A549 (cell line): ENCODE measurements around the gene MLST8. TPM values are rescaled to one million over a fixed set of nuclear protein-coding genes. Genes with fewer than 3 reads are reported as not detected.
A peak's percentile ranks its signal among the peaks of the same experiment; 100 is the strongest.

Experiments used
- ATAC-seq, 2 experiments: fragments of 200-7000 bp in 1 of 2; fragments of >200 bp in 1 of 2; cut with Nextera tagmentation in 1 of 2; cut with Tn5 transposase in 1 of 2; 3 replicates each; pipeline versions ENCODE4 v1.8.0 to v1.9.1; 2018 to 2020; ENCODE audit warnings: mild to moderate bottlenecking in 1 of 2, moderate library complexity in 1 of 2
- CTCF ChIA-PET: fragments of 300-600 bp; sonication (Branson Sonifier 250); formaldehyde crosslinking; extraction: SDS; loops from one replicate; lab custom pipeline; 2021; ENCODE audit warnings: antibody characterized with exemption, inconsistent platforms; lab: Yijun Ruan, JAX
- POLR2A ChIA-PET: fragments of 350-600 bp; formaldehyde crosslinking; extraction: SDS; loops from one replicate; lab custom pipeline; 2021; ENCODE audit warnings: antibody characterized with exemption, inconsistent platforms; lab: Yijun Ruan, JAX
- DNase-seq, 2 experiments: peaks; one replicate each; pipeline versions ENCODE4 v3.0.0 to v3.0.0-alpha.2; 2011 to 2016; ENCODE audit warnings: low read depth in 1 of 2, low spot score in 1 of 2
- FAIRE-seq: peaks from 2 replicates; lab custom pipeline; 2011; peaks lifted over from hg19 to GRCh38; lab: Jason Lieb, UNC
- H3K27ac ChIP-seq, 2 experiments: fragments of >200 bp; sonication (Bioruptor Twin); formaldehyde crosslinking; 3 replicates each; pipeline ENCODE4 v1.5.1; 2016 to 2017
- H3K4me1 ChIP-seq: fragments of >200 bp; sonication (Bioruptor Twin); formaldehyde crosslinking; 3 replicates; pipeline ENCODE4 v1.6.1; 2016
- H3K4me2 ChIP-seq: fragments of >200 bp; sonication (Bioruptor Twin); formaldehyde crosslinking; 3 replicates; pipeline ENCODE4 v1.6.1; 2016
- H3K4me3 ChIP-seq: fragments of >200 bp; sonication (Bioruptor Twin); formaldehyde crosslinking; 3 replicates; pipeline ENCODE4 v1.5.1; 2016
- H3K9me3 ChIP-seq: fragments of >200 bp; sonication (Bioruptor Twin); formaldehyde crosslinking; 3 replicates; pipeline ENCODE4 v1.6.1; 2016
- CEBPB ChIP-seq, 2 experiments: fragments of >200 bp in 1 of 2; sonication (Bioruptor Twin) in 1 of 2; formaldehyde crosslinking in 1 of 2; IDR thresholded peaks; 2 replicates each; pipeline ENCODE4 v1.6.1; 2012 to 2016
- CHD4 ChIP-seq: fragments of 200-600 bp; sonication (generic); IDR thresholded peaks from 2 replicates; pipeline ENCODE4 v1.6.1; 2016; ENCODE audit warnings: antibody characterized with exemption, mild to moderate bottlenecking, borderline replicate concordance
- EHMT2 ChIP-seq: fragments of 200-600 bp; sonication (generic); IDR thresholded peaks from 2 replicates; pipeline ENCODE4 v1.6.1; 2016; ENCODE audit warnings: antibody characterized with exemption, low read depth, mild to moderate bottlenecking, moderate library complexity
- ESRRA ChIP-seq: fragments of 150-350 bp; IDR thresholded peaks from 2 replicates; pipeline ENCODE4 v1.6.1; 2014; ENCODE audit warnings: mild to moderate bottlenecking, low read length, borderline replicate concordance
- FOSL2 ChIP-seq, 2 experiments: fragments of 450-650 bp in 1 of 2; fragments of >200 bp in 1 of 2; sonication (Bioruptor Twin) in 1 of 2; formaldehyde crosslinking; IDR thresholded peaks; 2 replicates each; pipeline versions ENCODE4 v1.5.0 to v1.6.1; 2016 to 2020; ENCODE audit warnings: mild to moderate bottlenecking in 1 of 2, moderate library complexity in 1 of 2
- GATA3 ChIP-seq: IDR thresholded peaks from 2 replicates; pipeline ENCODE4 v1.6.1; 2012; ENCODE audit warnings: borderline replicate concordance
- HEYL ChIP-seq: fragments of 250-450 bp; sonication (Bioruptor Pico); IDR thresholded peaks from 2 replicates; pipeline ENCODE4 v1.8.0; 2021; ENCODE audit warnings: mild to moderate bottlenecking, moderate library complexity
- HOXA7 ChIP-seq: fragments of 250-450 bp; sonication (Bioruptor Pico); IDR thresholded peaks from 2 replicates; pipeline ENCODE4 v1.5.0; 2020; ENCODE audit warnings: mild to moderate bottlenecking, moderate library complexity
- HOXB13 ChIP-seq: fragments of 250-450 bp; sonication (Bioruptor Pico); IDR thresholded peaks from 2 replicates; pipeline ENCODE4 v1.5.0; 2020; ENCODE audit warnings: low read depth, mild to moderate bottlenecking, moderate library complexity
- HOXB5 ChIP-seq: fragments of 250-450 bp; sonication (Bioruptor Pico); IDR thresholded peaks from 2 replicates; pipeline ENCODE4 v1.5.0; 2020; ENCODE audit warnings: mild to moderate bottlenecking, moderate library complexity
- JUNB ChIP-seq: fragments of >200 bp; sonication (Bioruptor Twin); formaldehyde crosslinking; IDR thresholded peaks from 2 replicates; pipeline ENCODE4 v1.6.1; 2016
- KDM1A ChIP-seq: fragments of 200-600 bp; sonication (generic); IDR thresholded peaks from 2 replicates; pipeline ENCODE4 v1.6.1; 2016; ENCODE audit warnings: low read depth, mild to moderate bottlenecking
- KDM5A ChIP-seq: fragments of 200-600 bp; sonication (generic); IDR thresholded peaks from 2 replicates; pipeline ENCODE4 v1.6.1; 2016; ENCODE audit warnings: antibody characterized with exemption, mild to moderate bottlenecking
- MAFK ChIP-seq: fragments of 450-650 bp; IDR thresholded peaks from 2 replicates; pipeline ENCODE4 v1.6.1; 2014; ENCODE audit not compliant: partially characterized antibody
- NFE2L2 ChIP-seq: fragments of 150-350 bp; conservative IDR thresholded peaks from 2 replicates; pipeline ENCODE4 v1.6.1; 2014; ENCODE audit warnings: low read length
- NPAS2 ChIP-seq: fragments of 250-450 bp; sonication (Bioruptor Pico); IDR thresholded peaks from 2 replicates; pipeline ENCODE4 v1.8.0; 2022; ENCODE audit warnings: mild to moderate bottlenecking, moderate library complexity, borderline replicate concordance
- PHF8 ChIP-seq: fragments of 200-600 bp; sonication (generic); IDR thresholded peaks from 2 replicates; pipeline ENCODE4 v1.6.1; 2016; ENCODE audit warnings: low read depth, mild to moderate bottlenecking, antibody characterized with exemption, moderate library complexity, borderline replicate concordance
- POLR2AphosphoS2 ChIP-seq: conservative IDR thresholded peaks from 2 replicates; pipeline ENCODE4 v1.6.1; 2012; ENCODE audit warnings: low read length, improper control_type of control experiment, inconsistent platforms
- RAD21 ChIP-seq, 2 experiments: fragments of >200 bp in 1 of 2; sonication (Bioruptor Twin) in 1 of 2; formaldehyde crosslinking in 1 of 2; IDR thresholded peaks in 1 of 2; conservative IDR thresholded peaks in 1 of 2; 2 replicates in 1 of 2; 3 replicates in 1 of 2; pipeline ENCODE4 v1.6.1; 2012 to 2018; ENCODE audit warnings: inconsistent platforms in 1 of 2
- RARB ChIP-seq: fragments of 250-450 bp; sonication (Bioruptor Pico); IDR thresholded peaks from 2 replicates; pipeline ENCODE4 v1.8.0; 2021; ENCODE audit warnings: mild to moderate bottlenecking, moderate library complexity
- RCOR1 ChIP-seq: fragments of 150-350 bp; IDR thresholded peaks from 2 replicates; pipeline ENCODE4 v1.6.1; 2014; ENCODE audit warnings: antibody characterized with exemption, low read length, low read depth
- SREBF2 ChIP-seq: fragments of 450-650 bp; IDR thresholded peaks from 2 replicates; pipeline ENCODE4 v1.6.1; 2014; ENCODE audit warnings: mild to moderate bottlenecking, moderate library complexity
- TFCP2L1 ChIP-seq: fragments of 250-450 bp; sonication (Bioruptor Pico); IDR thresholded peaks from 2 replicates; pipeline ENCODE4 v1.5.0; 2021; ENCODE audit warnings: mild to moderate bottlenecking
- TP53 ChIP-seq: fragments of 250-450 bp; sonication (Bioruptor Pico); IDR thresholded peaks from 2 replicates; pipeline ENCODE4 v1.5.0; 2021; ENCODE audit warnings: mild to moderate bottlenecking, moderate library complexity
- ZC3H11A ChIP-seq: fragments of 450-650 bp; IDR thresholded peaks from 2 replicates; pipeline ENCODE4 v1.6.1; 2014; ENCODE audit warnings: antibody characterized with exemption, mild to moderate bottlenecking
- ZFP36 ChIP-seq: fragments of 450-650 bp; IDR thresholded peaks from 2 replicates; pipeline ENCODE4 v1.6.1; 2014; ENCODE audit warnings: borderline replicate concordance; ENCODE audit not compliant: partially characterized antibody
- ZNF302 ChIP-seq: fragments of 250-450 bp; sonication (Bioruptor Pico); IDR thresholded peaks from 2 replicates; pipeline ENCODE4 v1.9.0; 2021; ENCODE audit warnings: inconsistent platforms, mild to moderate bottlenecking, moderate library complexity
- WGBS: methylation state at CpG from one replicate; pipeline ENCODE4 v1.1.6; 2017; ENCODE audit errors: missing lambda C conversion rate; 5-methylcytosine and 5-hydroxymethylcytosine counted together
- polyA plus RNA-seq, 4 experiments: library from polyadenylated mRNA; depleted of rRNA in 3 of 4; stranded (reverse); fragments of >200 nt; fragmentation: RNase III in 1 of 4; extraction: RNeasy Plus Mini Kit Qiagen cat#74134 plus additional on column Dnase treatment in 1 of 4; gene quantifications; 2 replicates in 3 of 4; 3 replicates in 1 of 4; pipeline ENCODE4 v1.2.3, GENCODE V29; 2011 to 2017
- TF ChIP-seq, protein P1 (sequence below): fragments of >200 bp; sonication (Bioruptor Twin); formaldehyde crosslinking; IDR thresholded peaks from 2 replicates; pipeline ENCODE4 v1.6.1; 2016
- TF ChIP-seq, protein P2 (sequence below): fragments of 250-450 bp; sonication (Bioruptor Pico); IDR thresholded peaks from 2 replicates; pipeline ENCODE4 v1.5.0; 2021; ENCODE audit warnings: mild to moderate bottlenecking, moderate library complexity, borderline replicate concordance
- TF ChIP-seq, protein P3 (sequence below): fragments of >200 bp; sonication (Bioruptor Twin); formaldehyde crosslinking; IDR thresholded peaks from 3 replicates; pipeline ENCODE4 v1.5.1; 2016
- TF ChIP-seq, protein P4 (sequence below): fragments of 250-450 bp; sonication (Bioruptor Pico); IDR thresholded peaks from 2 replicates; pipeline ENCODE4 v1.5.0; 2020; ENCODE audit warnings: low read depth, mild to moderate bottlenecking, moderate library complexity
- TF ChIP-seq, protein P5 (sequence below): fragments of 450-650 bp; IDR thresholded peaks from 2 replicates; pipeline ENCODE4 v1.6.1; 2014; ENCODE audit warnings: antibody characterized with exemption

Gene MLST8
- polyA plus RNA-seq, 2 of the 4 experiments (the other 2 are of a cell fraction) = 46.8 to 53.9 TPM

DNA sequence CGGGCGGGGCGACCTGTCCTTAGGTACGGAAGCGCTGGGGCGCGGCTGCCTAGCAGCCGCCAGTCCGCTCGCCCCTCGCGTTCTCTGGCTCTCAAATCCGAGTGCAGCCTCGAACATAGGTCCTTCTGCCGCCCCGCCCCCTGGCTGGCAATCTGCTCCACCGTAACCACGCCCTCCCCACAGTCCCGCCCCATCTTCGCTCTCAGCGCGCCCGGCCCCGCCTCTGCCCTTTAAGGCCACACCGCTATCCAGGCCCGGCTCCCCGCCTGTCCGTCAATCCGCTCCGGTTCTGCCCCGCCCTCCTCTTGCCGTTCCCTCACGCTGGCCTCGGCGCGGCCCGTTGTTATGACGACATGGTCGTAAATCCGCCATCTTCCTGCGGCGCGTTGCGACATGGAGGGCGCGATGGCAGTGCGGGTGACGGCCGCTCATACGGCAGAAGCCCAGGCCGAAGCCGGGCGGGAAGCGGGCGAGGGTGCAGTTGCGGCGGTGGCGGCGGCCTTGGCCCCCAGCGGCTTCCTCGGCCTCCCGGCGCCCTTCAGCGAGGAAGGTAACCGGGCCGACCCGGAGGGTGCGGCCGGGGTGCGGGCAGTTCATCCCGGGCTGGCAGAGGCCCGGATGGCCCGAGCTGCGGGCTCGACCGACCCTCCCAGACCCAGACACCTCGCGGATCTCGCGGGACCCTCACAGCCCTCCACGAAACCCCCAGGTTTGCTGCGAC is 18.1 kb downstream of the MLST8 start, which contains the start of gene E4F1 (continued):
- TF ChIP-seq EHMT2 = no peak
- TF ChIP-seq JUNB = no peak
- TF ChIP-seq, protein P1, sequence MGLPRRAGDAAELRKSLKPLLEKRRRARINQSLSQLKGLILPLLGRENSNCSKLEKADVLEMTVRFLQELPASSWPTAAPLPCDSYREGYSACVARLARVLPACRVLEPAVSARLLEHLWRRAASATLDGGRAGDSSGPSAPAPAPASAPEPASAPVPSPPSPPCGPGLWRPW = no peak
- no peak for TF ChIP-seq HOXA7 (CRISPR knock-in tag)
- no peak for TF ChIP-seq HOXB13 (CRISPR knock-in tag)
- no peak for TF ChIP-seq RARB (CRISPR knock-in tag)
- no peak for TF ChIP-seq CHD4
- TF ChIP-seq RAD21 (conservative IDR thresholded peaks at IDR 0.05 in 1 of 2, IDR thresholded peaks at IDR 0.05 in 1 of 2) = no peak
- TF ChIP-seq NFE2L2 = no peak
- no peak for TF ChIP-seq NPAS2 (CRISPR knock-in tag)
- TF ChIP-seq RCOR1 = no peak
- TF ChIP-seq, protein P2, sequence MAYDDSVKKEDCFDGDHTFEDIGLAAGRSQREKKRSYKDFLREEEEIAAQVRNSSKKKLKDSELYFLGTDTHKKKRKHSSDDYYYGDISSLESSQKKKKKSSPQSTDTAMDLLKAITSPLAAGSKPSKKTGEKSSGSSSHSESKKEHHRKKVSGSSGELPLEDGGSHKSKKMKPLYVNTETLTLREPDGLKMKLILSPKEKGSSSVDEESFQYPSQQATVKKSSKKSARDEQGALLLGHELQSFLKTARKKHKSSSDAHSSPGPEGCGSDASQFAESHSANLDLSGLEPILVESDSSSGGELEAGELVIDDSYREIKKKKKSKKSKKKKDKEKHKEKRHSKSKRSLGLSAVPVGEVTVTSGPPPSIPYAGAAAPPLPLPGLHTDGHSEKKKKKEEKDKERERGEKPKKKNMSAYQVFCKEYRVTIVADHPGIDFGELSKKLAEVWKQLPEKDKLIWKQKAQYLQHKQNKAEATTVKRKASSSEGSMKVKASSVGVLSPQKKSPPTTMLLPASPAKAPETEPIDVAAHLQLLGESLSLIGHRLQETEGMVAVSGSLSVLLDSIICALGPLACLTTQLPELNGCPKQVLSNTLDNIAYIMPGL (CRISPR knock-in tag) = no peak
- TF ChIP-seq TFCP2L1 = no peak
- TF ChIP-seq MAFK = no peak
- TF ChIP-seq, protein P3, sequence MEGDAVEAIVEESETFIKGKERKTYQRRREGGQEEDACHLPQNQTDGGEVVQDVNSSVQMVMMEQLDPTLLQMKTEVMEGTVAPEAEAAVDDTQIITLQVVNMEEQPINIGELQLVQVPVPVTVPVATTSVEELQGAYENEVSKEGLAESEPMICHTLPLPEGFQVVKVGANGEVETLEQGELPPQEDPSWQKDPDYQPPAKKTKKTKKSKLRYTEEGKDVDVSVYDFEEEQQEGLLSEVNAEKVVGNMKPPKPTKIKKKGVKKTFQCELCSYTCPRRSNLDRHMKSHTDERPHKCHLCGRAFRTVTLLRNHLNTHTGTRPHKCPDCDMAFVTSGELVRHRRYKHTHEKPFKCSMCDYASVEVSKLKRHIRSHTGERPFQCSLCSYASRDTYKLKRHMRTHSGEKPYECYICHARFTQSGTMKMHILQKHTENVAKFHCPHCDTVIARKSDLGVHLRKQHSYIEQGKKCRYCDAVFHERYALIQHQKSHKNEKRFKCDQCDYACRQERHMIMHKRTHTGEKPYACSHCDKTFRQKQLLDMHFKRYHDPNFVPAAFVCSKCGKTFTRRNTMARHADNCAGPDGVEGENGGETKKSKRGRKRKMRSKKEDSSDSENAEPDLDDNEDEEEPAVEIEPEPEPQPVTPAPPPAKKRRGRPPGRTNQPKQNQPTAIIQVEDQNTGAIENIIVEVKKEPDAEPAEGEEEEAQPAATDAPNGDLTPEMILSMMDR = no peak
- no peak for TF ChIP-seq ESRRA
- TF ChIP-seq FOSL2 (IDR thresholded peaks at IDR 0.05) = no peak
- TF ChIP-seq FOSL2 (CRISPR knock-in tag; IDR thresholded peaks at IDR 0.05) = no peak
- TF ChIP-seq CEBPB (IDR thresholded peaks at IDR 0.05) = peak; percentile 69 to 93
- TF ChIP-seq PHF8 = peak; percentile 96; the same call in 1 of the 2 replicates
- TF ChIP-seq GATA3 = 0 out of 2 replicates have a peak, but pooled peaks have one; percentile 39
- TF ChIP-seq, protein P4, sequence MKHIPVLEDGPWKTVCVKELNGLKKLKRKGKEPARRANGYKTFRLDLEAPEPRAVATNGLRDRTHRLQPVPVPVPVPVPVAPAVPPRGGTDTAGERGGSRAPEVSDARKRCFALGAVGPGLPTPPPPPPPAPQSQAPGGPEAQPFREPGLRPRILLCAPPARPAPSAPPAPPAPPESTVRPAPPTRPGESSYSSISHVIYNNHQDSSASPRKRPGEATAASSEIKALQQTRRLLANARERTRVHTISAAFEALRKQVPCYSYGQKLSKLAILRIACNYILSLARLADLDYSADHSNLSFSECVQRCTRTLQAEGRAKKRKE (CRISPR knock-in tag) = no peak
- no peak for TF ChIP-seq HEYL (CRISPR knock-in tag)

DNA sequence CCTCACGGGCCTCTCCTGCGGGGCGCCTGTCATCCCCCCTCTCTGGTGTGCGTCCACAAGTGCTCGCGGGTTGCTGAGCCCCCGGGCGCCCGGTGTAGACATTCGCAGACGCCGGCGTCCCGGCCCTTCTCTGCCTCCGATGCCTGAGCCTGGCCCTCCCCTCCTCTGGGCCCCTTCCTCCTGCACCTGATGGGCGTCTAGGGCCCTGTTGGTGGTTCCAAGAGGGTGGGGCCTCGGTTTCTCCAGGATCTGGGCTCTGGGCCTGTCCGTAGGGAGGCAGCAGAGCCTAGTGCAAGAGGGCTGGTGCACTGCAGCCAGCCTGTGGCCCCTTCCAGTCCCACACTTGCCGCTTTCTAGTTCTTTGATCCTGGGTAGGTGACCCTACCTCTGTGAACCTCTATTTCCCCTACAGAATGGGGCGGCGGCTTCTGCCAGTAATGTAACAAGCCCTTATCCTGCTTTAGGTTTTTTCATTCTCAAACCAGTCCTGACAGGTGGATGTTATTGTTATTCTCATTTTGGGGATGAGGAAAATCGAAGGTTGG is 18.8 kb downstream of the MLST8 start:
- 6% methylated on average over 11 of the region's 22 CpGs for WGBS
- Histone ChIP-seq H3K4me2 (peak overlapping the region; percentile 99), H3K4me1 (peaks cover 25% of the 10 kb centered on the region), H3K9me3 (no peaks in the 10 kb centered on the region), H3K27ac (peak overlapping the region; percentile 96 to 97), H3K4me3 (peak overlapping the region; percentile 98)
- ChIA-PET POLR2A (no interaction called here), CTCF (interaction anchor here (1.5 kb wide), 1 partner anchor 28 kb away, joined by 3 read pairs; the partner anchor contains the start of gene ECI1)
- FAIRE-seq = no peak
- ATAC-seq = peak; percentile 72 to 73
- peak; percentile 53 to 61 for DNase-seq
- no peak for TF ChIP-seq RARB (CRISPR knock-in tag)
- no peak for TF ChIP-seq KDM1A
- TF ChIP-seq ZFP36 = no peak
- no peak for TF ChIP-seq FOSL2 (IDR thresholded peaks at IDR 0.05)
- 0 out of 2 replicates have a peak, but pooled peaks have one; percentile 2 for TF ChIP-seq FOSL2 (CRISPR knock-in tag; IDR thresholded peaks at IDR 0.05)
- no peak for TF ChIP-seq HOXA7 (CRISPR knock-in tag)
- no peak for TF ChIP-seq HOXB5 (CRISPR knock-in tag)
- no peak for TF ChIP-seq ZNF302 (CRISPR knock-in tag)
- no peak for TF ChIP-seq SREBF2
- TF ChIP-seq TFCP2L1 = no peak
- TF ChIP-seq, protein P5, sequence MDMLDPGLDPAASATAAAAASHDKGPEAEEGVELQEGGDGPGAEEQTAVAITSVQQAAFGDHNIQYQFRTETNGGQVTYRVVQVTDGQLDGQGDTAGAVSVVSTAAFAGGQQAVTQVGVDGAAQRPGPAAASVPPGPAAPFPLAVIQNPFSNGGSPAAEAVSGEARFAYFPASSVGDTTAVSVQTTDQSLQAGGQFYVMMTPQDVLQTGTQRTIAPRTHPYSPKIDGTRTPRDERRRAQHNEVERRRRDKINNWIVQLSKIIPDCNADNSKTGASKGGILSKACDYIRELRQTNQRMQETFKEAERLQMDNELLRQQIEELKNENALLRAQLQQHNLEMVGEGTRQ = no peak
- TF ChIP-seq CEBPB (IDR thresholded peaks at IDR 0.05) = no peak
- no peak for TF ChIP-seq EHMT2
- no peak for TF ChIP-seq ZC3H11A
- no peak for TF ChIP-seq TP53 (CRISPR knock-in tag)
- TF ChIP-seq RAD21 (conservative IDR thresholded peaks at IDR 0.05 in 1 of 2, IDR thresholded peaks at IDR 0.05 in 1 of 2) = peak in 1 of 2 experiments; percentile 39; a peak in 3 of 5 replicates
- TF ChIP-seq KDM5A = no peak
- TF ChIP-seq POLR2AphosphoS2 = no peak
- TF ChIP-seq PHF8 = peak; percentile 25; the same call in 1 of the 2 replicates
